22Rv1 (cell line): ENCODE data around the gene GRIK5.
A peak's percentile ranks its signal among the peaks of the same experiment; 100 is the strongest.

ENCODE experiments used
- H3K27ac ChIP-seq: fragments of 450-650 bp; 2 replicates; pipeline ENCODE4 v1.5.1; 2017
- ZFX ChIP-seq: fragments of 450-650 bp; IDR thresholded peaks from 2 replicates; pipeline ENCODE4 v1.6.1; 2017; ENCODE audit warnings: antibody characterized with exemption, borderline replicate concordance
- TF ChIP-seq, protein P1 (sequence below): fragments of 450-650 bp; IDR thresholded peaks from 2 replicates; pipeline ENCODE4 v1.5.1; 2017; ENCODE audit warnings: mild to moderate bottlenecking

GRIK5 gene

GRCh38 chr19:42075616-42076379, 5.8 kb upstream of the GRIK5 start, which contains the start of gene ZNF574:
Gene ZNF574, plus strand, starts transcription at chr19:42076166. Its CDS starts 2,441 bp downstream, at chr19:42078607.
- TF ChIP-seq ZFX = no peak
- TF ChIP-seq, protein P1, sequence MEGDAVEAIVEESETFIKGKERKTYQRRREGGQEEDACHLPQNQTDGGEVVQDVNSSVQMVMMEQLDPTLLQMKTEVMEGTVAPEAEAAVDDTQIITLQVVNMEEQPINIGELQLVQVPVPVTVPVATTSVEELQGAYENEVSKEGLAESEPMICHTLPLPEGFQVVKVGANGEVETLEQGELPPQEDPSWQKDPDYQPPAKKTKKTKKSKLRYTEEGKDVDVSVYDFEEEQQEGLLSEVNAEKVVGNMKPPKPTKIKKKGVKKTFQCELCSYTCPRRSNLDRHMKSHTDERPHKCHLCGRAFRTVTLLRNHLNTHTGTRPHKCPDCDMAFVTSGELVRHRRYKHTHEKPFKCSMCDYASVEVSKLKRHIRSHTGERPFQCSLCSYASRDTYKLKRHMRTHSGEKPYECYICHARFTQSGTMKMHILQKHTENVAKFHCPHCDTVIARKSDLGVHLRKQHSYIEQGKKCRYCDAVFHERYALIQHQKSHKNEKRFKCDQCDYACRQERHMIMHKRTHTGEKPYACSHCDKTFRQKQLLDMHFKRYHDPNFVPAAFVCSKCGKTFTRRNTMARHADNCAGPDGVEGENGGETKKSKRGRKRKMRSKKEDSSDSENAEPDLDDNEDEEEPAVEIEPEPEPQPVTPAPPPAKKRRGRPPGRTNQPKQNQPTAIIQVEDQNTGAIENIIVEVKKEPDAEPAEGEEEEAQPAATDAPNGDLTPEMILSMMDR = no peak
- H3K27ac ChIP-seq = peak within 1 kb of the TSS; percentile 87

- peak overlapping the region; percentile 87 for H3K27ac ChIP-seq
- TF ChIP-seq ZFX = no peak
- TF ChIP-seq, protein P1 = no peak
These were observed 5.3 kb upstream of the GRIK5 start for GRCh38 chr19:42075364-42075615.

DNA sequence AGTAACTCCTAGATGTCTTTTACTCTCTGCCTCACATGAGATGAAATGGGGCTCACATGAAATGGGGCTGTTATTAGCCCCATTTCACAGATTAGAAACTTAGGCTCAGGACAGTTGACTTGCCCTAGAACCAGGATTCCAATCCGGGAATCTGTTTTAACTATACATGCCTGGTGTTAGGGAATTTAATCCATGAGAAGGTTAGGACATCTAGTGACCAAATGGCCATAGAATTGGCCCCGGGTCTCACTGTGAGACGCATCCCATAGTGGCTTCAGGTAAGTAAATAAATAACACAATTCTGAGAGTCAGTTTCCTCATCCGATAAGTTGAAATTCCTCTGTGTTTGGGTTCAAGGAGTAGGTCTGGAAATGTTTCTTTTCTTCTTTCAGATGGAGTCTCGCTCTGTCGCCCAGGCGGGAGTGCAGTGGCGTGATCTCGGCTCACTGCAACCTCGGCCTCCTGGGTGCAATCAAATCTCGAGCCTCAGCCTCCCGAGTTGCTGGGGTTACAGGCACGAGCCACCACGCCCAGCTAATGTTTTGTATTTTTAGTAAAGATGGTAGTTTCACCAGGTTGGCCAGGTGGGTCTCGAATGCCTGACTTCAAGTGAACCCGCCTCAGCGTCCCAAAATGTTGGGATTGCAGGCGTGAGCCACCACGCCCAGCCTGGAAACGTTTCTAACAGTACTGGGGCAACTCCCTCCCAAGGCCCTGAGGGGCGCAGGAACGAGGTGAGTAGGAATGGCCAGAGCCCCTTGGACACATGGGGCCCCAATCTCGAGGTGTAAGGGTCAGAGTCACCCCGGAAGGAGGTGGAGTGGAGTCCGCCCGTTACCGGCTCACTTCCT, 4.7 kb upstream of the GRIK5 start:
- peak overlapping the region; percentile 87 for H3K27ac ChIP-seq

GRCh38 chr19:42071247-42071646, 1.2 kb upstream of the GRIK5 start:
- TF ChIP-seq, protein P1 = no peak
- TF ChIP-seq ZFX = no peak
- H3K27ac ChIP-seq = no peak overlapping the region

More for the DNA sequence above, 4.7 kb upstream of the GRIK5 start:
- TF ChIP-seq ZFX = no peak
- TF ChIP-seq, protein P1 = no peak

GRCh38 chr19:42068756-42069571, 1.0 kb downstream of the GRIK5 start:
- H3K27ac ChIP-seq = no peak overlapping the region
- TF ChIP-seq ZFX = no peak
- TF ChIP-seq, protein P1 = no peak

DNA sequence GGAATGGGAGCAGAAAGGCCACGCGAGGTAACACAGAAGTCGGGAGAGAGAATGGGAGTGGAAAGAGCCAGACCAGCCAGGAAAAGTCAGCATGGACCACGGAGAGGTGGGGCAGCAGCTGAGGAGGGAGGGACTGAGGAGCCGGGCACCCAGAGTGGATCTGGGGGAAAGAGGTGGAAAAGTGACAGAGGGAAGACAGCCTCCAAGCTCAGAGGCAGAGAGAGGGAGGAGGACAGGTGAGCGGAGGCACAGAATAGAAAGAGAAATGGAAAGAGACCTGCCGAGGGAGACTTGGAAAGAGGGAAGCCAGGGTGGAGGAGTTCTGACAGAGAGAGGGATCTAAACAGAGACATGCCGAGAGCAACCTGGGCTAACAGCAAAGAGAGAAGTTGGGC, 1.6 kb downstream of the GRIK5 start:
- TF ChIP-seq ZFX = no peak
- TF ChIP-seq, protein P1 = no peak
- H3K27ac ChIP-seq = no peak overlapping the region
